Kidney tubule cell (primary cell): Measurements from ENCODE around the gene SLC25A34.
"Not testable (repeated sequence)": the region's sequence is repeated elsewhere in the genome, so short reads cannot be mapped to it uniquely, and the experiment has no call there.

Source experiments
- DNase-seq: peaks from one replicate; pipeline ENCODE4 v3.0.0-alpha.2; 2018; ENCODE audit warnings: low spot score

Gene SLC25A34

DNA sequence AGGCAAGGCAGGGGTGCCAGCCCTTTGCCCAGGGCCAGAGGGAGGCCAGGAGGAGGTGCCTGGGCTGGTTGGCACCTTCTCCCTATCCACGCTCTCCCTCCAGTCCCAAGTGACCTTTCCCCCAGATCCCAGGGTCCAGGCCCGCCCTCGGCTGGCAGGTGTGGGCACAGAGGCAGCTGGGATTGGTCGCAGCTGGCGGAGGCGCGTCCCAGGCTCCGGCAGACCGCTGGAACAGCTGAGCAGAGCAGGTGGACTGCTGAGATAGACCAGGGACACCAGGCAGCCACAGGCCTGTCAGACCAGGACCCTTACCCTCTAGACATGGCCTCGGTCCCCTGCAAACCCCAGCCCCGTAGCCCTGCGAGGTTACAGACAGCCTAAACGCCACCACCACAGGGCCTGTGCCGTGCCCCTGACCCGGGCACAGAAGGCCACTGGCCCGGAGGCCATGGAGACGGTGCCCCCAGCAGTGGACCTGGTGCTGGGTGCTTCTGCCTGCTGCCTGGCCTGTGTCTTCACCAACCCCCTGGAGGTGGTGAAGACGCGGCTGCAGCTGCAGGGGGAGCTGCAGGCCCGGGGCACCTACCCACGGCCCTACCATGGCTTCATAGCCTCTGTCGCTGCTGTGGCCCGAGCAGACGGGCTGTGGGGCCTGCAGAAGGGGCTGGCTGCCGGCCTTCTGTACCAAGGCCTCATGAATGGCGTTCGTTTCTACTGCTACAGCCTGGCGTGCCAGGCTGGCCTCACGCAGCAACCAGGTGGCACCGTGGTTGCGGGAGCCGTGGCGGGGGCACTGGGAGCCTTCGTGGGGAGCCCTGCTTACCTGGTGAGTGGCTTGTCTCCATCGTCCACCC lies at the start of gene SLC25A34:
SLC25A34 (plus strand) TSS at position 221 of the 854 bp plus-strand sequence; CDS start at position 449, 228 bp downstream.
- peak; percentile 58 for DNase-seq

- no peak for DNase-seq
Observed at GRCh38 chr1:15687446-15687845, 48.6 kb upstream of the SLC25A34 start.

DNA sequence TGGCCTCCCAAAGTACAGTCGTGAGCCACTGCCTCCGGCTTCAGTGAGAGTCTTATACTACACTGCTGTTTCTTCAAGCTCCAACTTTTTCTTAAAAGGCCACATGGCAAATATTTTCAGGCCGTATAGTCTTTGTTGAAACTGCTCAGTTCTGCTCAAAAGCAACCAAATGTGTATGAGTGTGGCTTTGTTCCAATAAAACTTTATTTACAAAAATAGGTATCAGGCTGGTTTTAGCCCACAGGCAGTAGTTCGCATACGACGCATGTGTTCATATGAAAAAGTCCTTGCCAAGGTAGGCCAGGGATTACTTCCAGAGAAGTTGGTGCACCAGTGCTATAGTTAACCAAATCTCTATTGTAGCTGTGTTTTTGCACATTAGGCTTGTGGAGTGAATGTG lies 45.7 kb upstream of the SLC25A34 start:
- no peak for DNase-seq

GRCh38 chr1:15691434-15692032 lies 44.5 kb upstream of the SLC25A34 start:
- no peak for DNase-seq

DNA sequence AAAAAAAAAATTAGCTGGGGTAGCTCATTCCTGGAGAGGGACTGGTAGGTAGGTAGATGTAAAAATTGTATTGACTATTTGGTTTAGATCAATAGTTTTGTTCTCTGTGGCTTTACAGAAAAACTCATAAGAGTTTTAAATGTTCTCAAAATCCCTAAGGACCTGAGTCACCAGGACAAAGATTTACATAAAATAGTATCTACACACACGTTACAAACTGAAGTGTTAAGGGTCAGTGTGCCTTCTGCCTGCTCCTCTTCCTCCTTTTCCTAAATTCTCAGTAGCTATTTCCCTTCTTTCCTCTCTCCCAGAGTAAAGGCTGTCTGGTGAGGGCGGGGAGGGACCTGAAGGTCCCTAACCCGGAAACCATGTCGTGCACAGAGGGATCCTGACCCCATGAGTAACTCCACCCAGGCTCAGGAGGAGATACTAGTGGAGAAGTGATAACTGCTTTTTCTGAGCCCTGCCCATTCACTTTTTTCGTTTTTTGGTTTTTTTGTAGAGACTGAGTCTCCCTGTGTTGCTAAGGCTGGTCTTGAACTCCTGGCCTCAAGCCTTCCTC lies 43.9 kb upstream of the SLC25A34 start:
- DNase-seq = no peak

GRCh38 chr1:15693371-15693770 lies 42.7 kb upstream of the SLC25A34 start:
- DNase-seq = no peak

DNA sequence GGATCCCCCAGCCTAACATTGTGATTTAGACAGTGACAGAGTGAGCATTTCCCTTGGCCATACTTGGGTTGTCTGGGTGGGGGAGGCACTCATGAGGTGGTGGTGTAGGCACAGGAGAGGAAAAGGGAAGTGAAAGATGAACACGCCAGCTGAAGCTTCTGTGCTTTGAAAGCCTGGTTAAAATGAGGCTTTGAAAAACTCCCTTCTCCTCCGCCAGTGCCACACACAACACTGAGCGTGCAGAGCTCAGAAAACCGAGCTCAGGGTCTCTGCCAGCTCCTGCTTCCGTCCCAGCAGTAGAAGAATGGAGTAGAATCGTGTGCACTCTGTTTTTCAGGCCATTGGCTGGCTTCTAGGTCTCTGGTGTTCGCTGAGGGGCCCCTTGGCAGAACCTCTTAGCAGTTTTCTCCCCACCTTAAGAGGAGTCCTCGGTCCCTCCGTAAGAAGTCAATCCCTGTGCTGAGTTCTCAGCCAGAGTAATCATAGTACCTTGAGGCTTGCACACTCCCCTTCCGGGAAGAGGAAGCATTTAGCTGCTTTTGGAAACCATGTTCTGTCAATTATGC lies 39.0 kb upstream of the SLC25A34 start:
- DNase-seq = no peak

GRCh38 chr1:15698201-15698600 lies 37.9 kb upstream of the SLC25A34 start:
- no peak for DNase-seq

DNA sequence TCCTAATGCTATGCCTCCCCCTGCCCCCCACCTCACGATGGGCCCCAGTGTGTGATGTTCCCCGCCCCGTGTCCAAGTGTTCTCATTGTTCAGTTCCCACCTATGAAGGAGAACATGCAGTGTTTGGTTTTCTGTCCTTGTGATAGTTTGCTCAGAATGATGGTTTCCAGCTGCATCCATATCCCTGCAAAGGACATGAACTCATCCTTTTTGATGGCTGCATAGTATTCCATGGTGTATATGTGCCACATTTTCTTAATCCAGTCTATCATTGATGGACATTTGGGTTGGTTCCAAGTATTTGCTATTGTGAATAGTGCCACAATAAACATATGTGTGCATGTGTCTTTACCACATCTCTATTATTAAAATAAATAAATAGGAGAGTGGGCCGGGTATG lies 36.7 kb upstream of the SLC25A34 start:
- not testable (repeated sequence) for DNase-seq

- DNase-seq = no peak
Observed at GRCh38 chr1:15700508-15700907, 35.5 kb upstream of the SLC25A34 start.

- DNase-seq = no peak
Observed at GRCh38 chr1:15701784-15702183, 34.3 kb upstream of the SLC25A34 start.

- DNase-seq = peak; percentile 66
Observed at GRCh38 chr1:15702722-15703550, 33.1 kb upstream of the SLC25A34 start.

DNA sequence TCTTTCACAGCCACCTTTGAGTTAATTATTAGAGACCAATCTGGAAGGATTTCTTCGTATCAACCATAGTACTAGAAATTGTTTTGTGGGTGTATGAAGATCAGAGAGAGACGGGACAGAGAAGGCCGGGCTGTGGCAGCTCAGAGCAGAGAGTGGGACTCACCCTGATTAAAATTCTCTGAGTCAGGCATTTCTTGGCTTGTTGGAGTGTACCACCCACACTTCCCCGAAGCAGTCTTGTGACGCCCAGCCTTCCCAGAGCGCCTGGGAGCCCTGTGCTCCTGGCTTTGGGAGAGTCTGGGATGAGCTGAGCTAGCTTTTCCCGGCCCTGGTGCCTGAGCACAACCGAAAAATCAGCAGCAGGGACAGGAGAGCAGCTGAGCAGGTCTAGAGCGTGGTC lies 32.5 kb upstream of the SLC25A34 start:
- DNase-seq = peak; percentile 85

- DNase-seq = no peak
Observed at GRCh38 chr1:15704526-15705183, 31.4 kb upstream of the SLC25A34 start.

GRCh38 chr1:15705184-15705566 lies 30.9 kb upstream of the SLC25A34 start:
- DNase-seq = no peak

GRCh38 chr1:15706751-15707150 lies 29.3 kb upstream of the SLC25A34 start:
- no peak for DNase-seq

DNA sequence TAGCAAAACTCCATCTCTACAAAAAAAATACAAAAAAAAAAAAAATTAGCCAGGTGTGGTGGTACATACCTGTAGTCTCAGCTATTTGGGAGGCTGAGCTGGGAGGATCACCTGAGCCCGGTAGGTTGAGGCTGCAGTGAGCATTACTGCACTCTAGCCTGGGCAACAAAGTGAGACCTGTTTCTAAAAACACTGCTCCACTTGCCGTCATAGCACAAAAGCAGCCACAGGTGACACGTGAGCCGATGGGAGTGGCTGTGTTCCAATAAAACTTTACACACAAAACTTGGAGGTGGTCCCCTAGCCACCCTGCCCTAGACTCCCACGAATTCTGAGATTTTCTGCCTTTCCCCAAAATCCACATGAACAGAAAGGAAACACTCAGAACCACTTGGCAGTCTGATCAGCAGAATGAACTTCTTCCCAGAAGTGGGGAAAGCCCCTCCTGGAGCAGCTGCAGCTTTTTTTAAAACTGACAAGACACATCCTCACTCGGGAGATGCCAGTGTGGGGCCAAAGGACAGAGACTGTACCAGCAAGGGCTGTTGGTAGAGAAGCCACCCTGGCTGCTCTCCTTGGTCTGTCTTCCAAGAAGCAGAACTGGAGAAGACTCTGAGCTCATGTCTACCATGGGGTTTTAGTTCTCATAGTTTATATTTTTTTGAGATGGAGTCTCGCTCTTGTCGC lies 28.7 kb upstream of the SLC25A34 start:
- no peak for DNase-seq

DNA sequence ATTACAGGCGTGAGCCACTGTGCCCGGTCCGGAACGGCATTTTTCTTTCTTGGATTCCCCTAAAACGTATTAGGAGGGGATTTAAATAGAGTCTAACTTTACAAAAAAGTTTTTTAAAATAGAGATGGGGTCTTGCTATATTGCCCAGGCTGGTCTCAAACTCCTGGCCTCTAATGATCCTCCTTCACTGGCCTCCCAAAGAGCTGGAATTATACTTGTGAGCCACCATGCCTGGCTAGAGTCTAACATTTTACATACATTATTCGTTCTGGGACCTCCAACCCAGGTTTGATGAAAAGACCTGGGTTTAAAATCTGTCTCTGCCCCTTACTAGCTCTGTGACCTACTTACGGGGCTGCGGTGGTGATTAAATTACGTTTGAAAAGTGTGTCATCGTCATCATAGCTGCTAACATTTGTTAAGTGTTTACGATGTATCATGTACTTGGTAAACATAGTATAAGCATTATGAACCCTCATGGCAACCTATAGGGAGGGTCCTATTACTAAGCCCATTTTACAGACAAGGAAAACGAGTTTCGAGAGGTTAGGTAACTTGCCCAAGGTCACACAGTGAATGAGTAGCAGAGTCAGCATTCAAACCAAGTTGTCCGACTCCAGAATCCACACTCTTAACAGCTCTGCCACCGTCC lies 27.4 kb upstream of the SLC25A34 start:
- no peak for DNase-seq

DNA sequence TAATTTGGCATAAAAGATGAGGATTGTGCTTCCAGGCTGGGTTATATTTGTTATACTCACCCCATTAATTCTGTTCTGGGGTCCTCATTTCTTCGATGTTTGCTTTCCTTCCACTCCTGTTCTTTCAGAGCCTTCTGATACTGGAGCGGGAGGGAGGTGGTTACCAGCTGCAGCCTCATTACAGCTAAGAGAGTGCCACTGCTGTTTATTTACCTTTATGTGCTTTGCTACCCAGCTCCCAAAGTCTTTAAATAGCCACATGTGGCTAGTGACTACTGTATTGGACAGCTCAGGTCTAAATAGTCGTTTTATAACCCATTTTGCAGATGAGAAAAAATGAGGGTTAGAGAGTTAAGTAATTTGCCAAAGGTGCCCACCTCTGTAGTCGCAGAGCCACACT lies 26.8 kb upstream of the SLC25A34 start:
- no peak for DNase-seq

DNA sequence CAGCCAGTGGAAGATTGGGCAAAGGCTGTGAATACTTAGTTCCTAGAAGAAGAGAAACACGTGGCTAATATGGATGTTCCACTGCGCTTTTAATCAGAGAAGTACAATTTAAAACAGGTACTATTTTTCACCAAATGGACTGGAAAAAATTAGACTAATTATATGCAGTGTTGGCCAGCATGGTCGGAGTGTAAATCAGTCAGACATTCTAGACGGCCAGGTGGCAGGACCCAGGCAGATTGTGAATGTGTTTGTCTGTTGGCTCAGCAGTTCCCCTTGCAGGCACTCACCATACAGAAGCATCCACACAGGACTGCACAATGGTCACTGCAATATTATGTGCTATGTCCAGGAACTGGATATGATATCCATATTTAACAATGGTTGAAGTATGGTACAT lies 23.9 kb upstream of the SLC25A34 start:
- no peak for DNase-seq
